NT2/D1 (cell line): Measurements from ENCODE around the gene PRG3.

Experiments
- DNase-seq: peaks from one replicate; pipeline ENCODE4 v3.0.0-alpha.2; 2011; ENCODE audit warnings: low read depth, low spot score
- H3K27me3 ChIP-seq: 2 replicates; pipeline ENCODE4 v1.6.0; 2011; ENCODE audit warnings: mild to moderate bottlenecking; ENCODE audit not compliant: insufficient read length, insufficient read depth
- H3K36me3 ChIP-seq: 2 replicates; pipeline ENCODE4 v1.6.1; 2011; ENCODE audit warnings: mild to moderate bottlenecking, low read length, mixed read lengths; ENCODE audit not compliant: insufficient read depth, insufficient read length
- H3K4me1 ChIP-seq: 2 replicates; pipeline ENCODE4 v1.5.1; 2011; ENCODE audit not compliant: insufficient read depth, insufficient read length
- H3K4me3 ChIP-seq: 2 replicates; pipeline ENCODE4 v1.5.1; 2011; ENCODE audit warnings: low read depth; ENCODE audit not compliant: insufficient read length
- H3K9ac ChIP-seq: 2 replicates; pipeline ENCODE4 v1.6.0; 2011; ENCODE audit warnings: low read depth; ENCODE audit not compliant: insufficient read length
- H3K9me3 ChIP-seq: 2 replicates; pipeline ENCODE4 v1.5.1; 2011; ENCODE audit warnings: mild to moderate bottlenecking, low read length; ENCODE audit not compliant: insufficient read depth
- SUZ12 ChIP-seq: IDR thresholded peaks from 2 replicates; pipeline ENCODE4 v1.6.1; 2011; ENCODE audit not compliant: insufficient read length, insufficient read depth; ENCODE audit errors: extremely low read depth
- YY1 ChIP-seq: IDR thresholded peaks from 2 replicates; pipeline ENCODE4 v1.6.1; 2011; ENCODE audit not compliant: insufficient read length, insufficient read depth
- ZNF274 ChIP-seq: IDR thresholded peaks from 2 replicates; pipeline ENCODE4 v1.6.1; 2011; ENCODE audit warnings: mild to moderate bottlenecking, low read depth, low read length

Gene PRG3

DNA sequence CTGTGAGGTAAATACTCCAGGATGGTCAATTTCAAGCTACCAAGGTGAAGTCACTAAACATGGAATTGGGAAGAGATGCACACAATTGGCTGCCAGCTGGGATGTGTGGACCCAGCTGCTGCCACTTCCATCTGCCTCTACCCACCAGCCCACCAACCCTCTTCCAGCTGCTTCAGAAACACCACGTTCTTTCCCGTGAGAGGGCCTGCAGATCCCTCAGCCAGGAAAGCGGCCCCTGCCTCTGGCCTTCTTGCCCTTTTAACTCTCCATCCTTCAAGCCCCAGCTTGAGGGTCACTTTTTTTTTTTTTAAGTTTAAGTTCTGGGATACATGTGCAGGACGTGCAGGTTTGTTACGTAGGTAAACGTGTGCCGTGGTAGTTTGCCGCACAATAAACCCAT is 20.0 kb downstream of the PRG3 start:
- peaks cover 15% of the 10 kb centered on the region for H3K4me1 ChIP-seq
- DNase-seq = no peak

DNA sequence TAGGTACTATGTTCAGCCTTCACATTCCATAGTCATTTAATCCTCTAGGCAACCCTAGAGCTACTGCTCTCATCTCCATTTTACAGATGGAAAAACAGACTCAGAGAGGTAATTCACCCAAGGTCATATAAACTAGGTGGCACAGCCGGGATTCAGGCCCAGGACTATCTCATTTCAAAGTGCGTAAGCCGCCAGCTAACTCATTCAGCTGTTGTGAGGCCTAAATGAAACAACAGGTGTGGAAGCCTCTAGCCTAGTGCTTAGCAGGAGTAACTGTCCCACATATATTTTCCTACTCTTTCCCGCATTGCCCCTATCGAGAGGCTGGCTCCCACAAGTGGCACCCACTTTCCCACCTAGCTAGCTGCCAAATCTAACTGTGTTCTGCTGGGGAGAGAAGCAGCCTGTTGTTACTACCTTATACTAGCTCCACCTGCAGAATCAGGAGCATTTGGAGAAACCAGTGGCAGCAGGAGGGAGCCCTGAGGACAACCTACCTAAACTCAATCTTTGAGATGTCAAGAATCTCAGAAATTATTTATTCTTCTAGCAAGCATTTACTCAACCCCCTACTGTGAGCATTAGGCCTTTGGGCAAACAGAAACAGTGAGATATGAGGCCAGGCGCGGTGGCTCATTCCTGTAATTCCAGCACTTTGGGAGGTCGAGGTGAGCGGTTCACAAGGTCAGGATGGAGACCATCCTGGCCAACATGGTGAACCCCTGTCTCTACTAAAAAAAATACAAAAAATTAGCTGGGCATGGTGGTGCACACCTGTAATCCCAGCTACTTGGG is 20.9 kb downstream of the PRG3 start:
- H3K4me1 ChIP-seq = peaks cover 10% of the 10 kb centered on the region
- no peaks in the 10 kb centered on the region; the same call in 1 of the 2 replicates for H3K9me3 ChIP-seq
- DNase-seq = no peak
- TF ChIP-seq YY1 = no peak
- no peak for TF ChIP-seq ZNF274
- no peak for TF ChIP-seq SUZ12
- H3K36me3 ChIP-seq = no peaks in the 10 kb centered on the region
- H3K27me3 ChIP-seq = peaks cover 3% of the 10 kb centered on the region
- H3K4me3 ChIP-seq = no peak overlapping the region
- H3K9ac ChIP-seq = no peak overlapping the region

More for the DNA sequence above, 20.0 kb downstream of the PRG3 start:
- Histone ChIP-seq H3K27me3 (peaks cover 3% of the 10 kb centered on the region), H3K9me3 (no peaks in the 10 kb centered on the region; the same call in 1 of the 2 replicates), H3K36me3 (no peaks in the 10 kb centered on the region), H3K4me3 (no peak overlapping the region), H3K9ac (no peak overlapping the region)
- TF ChIP-seq YY1 (no peak), SUZ12 (no peak), ZNF274 (no peak)

DNA sequence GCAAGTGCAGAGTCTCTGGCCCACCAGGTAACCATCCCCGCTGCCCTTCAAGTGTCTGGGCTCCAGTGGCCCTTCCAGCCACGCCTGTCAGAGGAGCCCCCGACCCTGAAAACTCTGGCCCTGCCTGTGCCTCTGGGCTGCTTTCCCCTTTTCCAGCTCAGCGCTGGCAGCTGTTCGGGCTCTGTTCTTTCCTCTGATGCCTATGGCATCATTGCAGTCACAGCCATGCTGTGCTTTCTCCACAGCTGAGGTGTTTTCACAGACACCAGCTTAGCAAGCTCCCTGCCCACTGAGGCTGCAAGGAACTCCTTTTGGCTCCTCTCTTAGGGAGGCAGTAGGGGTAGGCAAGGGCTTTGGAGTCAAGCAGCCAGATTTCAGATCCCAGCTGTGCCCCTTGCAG is 21.6 kb downstream of the PRG3 start:
- no peak for TF ChIP-seq YY1
- TF ChIP-seq ZNF274 = no peak
- no peak for TF ChIP-seq SUZ12

GRCh38 chr11:57358991-57359390 is 22.0 kb downstream of the PRG3 start:
- DNase-seq = no peak
- peaks cover 10% of the 10 kb centered on the region for H3K4me1 ChIP-seq
- TF ChIP-seq ZNF274 (no peak), SUZ12 (no peak), YY1 (no peak)

More for the DNA sequence above, 21.6 kb downstream of the PRG3 start:
- Histone ChIP-seq H3K9ac (no peak overlapping the region), H3K4me1 (peaks cover 10% of the 10 kb centered on the region), H3K4me3 (no peak overlapping the region), H3K27me3 (peaks cover 3% of the 10 kb centered on the region), H3K9me3 (no peaks in the 10 kb centered on the region; the same call in 1 of the 2 replicates), H3K36me3 (no peaks in the 10 kb centered on the region)
- no peak for DNase-seq

GRCh38 chr11:57358543-57358961 is 22.4 kb downstream of the PRG3 start:
- no peak for DNase-seq
- no peaks in the 10 kb centered on the region for H3K36me3 ChIP-seq
- no peaks in the 10 kb centered on the region; the same call in 1 of the 2 replicates for H3K9me3 ChIP-seq
- no peak overlapping the region for H3K9ac ChIP-seq
- peaks cover 10% of the 10 kb centered on the region for H3K4me1 ChIP-seq
- TF ChIP-seq ZNF274 = no peak
- no peak for TF ChIP-seq SUZ12
- peaks cover 3% of the 10 kb centered on the region for H3K27me3 ChIP-seq
- no peak overlapping the region for H3K4me3 ChIP-seq

More at GRCh38 chr11:57358991-57359390, 22.0 kb downstream of the PRG3 start:
- Histone ChIP-seq H3K9me3 (no peaks in the 10 kb centered on the region; the same call in 1 of the 2 replicates), H3K9ac (no peak overlapping the region), H3K4me3 (no peak overlapping the region), H3K36me3 (no peaks in the 10 kb centered on the region), H3K27me3 (peaks cover 3% of the 10 kb centered on the region)

GRCh38 chr11:57357856-57358255 is 23.1 kb downstream of the PRG3 start:
- Histone ChIP-seq H3K4me3 (no peak overlapping the region), H3K9ac (no peak overlapping the region), H3K36me3 (no peaks in the 10 kb centered on the region), H3K27me3 (peaks cover 3% of the 10 kb centered on the region), H3K4me1 (peaks cover 11% of the 10 kb centered on the region), H3K9me3 (no peaks in the 10 kb centered on the region)
- no peak for TF ChIP-seq SUZ12
- no peak for TF ChIP-seq ZNF274
- no peak for TF ChIP-seq YY1
- DNase-seq = no peak

GRCh38 chr11:57357310-57357709 is 23.6 kb downstream of the PRG3 start:
- Histone ChIP-seq H3K36me3 (no peaks in the 10 kb centered on the region), H3K4me1 (peaks cover 12% of the 10 kb centered on the region), H3K9me3 (no peaks in the 10 kb centered on the region), H3K9ac (no peak overlapping the region), H3K27me3 (peaks cover under 1% of the 10 kb centered on the region), H3K4me3 (no peak overlapping the region)
- DNase-seq = no peak
- TF ChIP-seq ZNF274 = no peak
- no peak for TF ChIP-seq SUZ12
- TF ChIP-seq YY1 = no peak
